Peyer's patch (tissue), 4 donors: Measurements from ENCODE around the gene SH3YL1. TPM values are rescaled to one million over a fixed set of nuclear protein-coding genes. Genes with fewer than 3 reads are reported as not detected.

Experiments used
- DNase-seq, 3 donors: peaks; one replicate each; pipeline ENCODE4 v3.0.0-alpha.2; 2017 to 2019
- H3K27ac ChIP-seq, 4 donors: fragments of 200-600 bp; sonication (generic); one replicate each; pipeline ENCODE4 v1.5.1; 2016 to 2019
- H3K27me3 ChIP-seq, 2 donors: fragments of 200-600 bp; sonication (generic); one replicate each; pipeline ENCODE4 v1.5.1; 2019
- H3K36me3 ChIP-seq, 3 donors: fragments of 200-600 bp; sonication (generic); one replicate each; pipeline ENCODE4 v1.5.1; 2016 to 2019
- H3K4me1 ChIP-seq, 4 donors: fragments of 200-600 bp; sonication (generic); one replicate each; pipeline ENCODE4 v1.5.1; 2016 to 2019
- H3K4me3 ChIP-seq, 4 donors: fragments of 200-600 bp; sonication (generic); 1 replicate in 3 of 4; 2 replicates in 1 of 4; pipeline ENCODE4 v1.5.1; 2016 to 2019; ENCODE audit warnings: mild to moderate bottlenecking in 1 of 4
- H3K9me3 ChIP-seq, 4 donors: fragments of 200-600 bp; sonication (generic); one replicate each; pipeline ENCODE4 v1.5.1; 2016 to 2019; ENCODE audit warnings: mild to moderate bottlenecking in 1 of 4
- POLR2A ChIP-seq, 2 donors: fragments of 450-650 bp; IDR thresholded peaks; one replicate each; pipeline ENCODE4 v1.5.1; 2017; ENCODE audit warnings: antibody characterized with exemption in 2 of 2, mild to moderate bottlenecking in 2 of 2, moderate library complexity in 2 of 2
- total RNA-seq, 4 donors: library from RNA; depleted of rRNA; stranded (reverse); fragments of >200 nt; gene quantifications; one replicate each; pipeline ENCODE4 v1.1.0, GENCODE V29; 2016
- TF ChIP-seq, protein P1 (sequence below), 6 experiments: fragments of 450-650 bp in 4 of 6; fragments of 200-600 bp in 2 of 6; sonication (generic) in 1 of 6; IDR thresholded peaks; one replicate each; pipeline ENCODE4 v1.5.1; 2017 to 2019; ENCODE audit warnings: antibody characterized with exemption in 6 of 6, mild to moderate bottlenecking in 3 of 6, moderate library complexity in 1 of 6

Gene SH3YL1
- total RNA-seq, 4 donors from 2014 or later, result 60.2 to 163 (median 102) TPM

DNA sequence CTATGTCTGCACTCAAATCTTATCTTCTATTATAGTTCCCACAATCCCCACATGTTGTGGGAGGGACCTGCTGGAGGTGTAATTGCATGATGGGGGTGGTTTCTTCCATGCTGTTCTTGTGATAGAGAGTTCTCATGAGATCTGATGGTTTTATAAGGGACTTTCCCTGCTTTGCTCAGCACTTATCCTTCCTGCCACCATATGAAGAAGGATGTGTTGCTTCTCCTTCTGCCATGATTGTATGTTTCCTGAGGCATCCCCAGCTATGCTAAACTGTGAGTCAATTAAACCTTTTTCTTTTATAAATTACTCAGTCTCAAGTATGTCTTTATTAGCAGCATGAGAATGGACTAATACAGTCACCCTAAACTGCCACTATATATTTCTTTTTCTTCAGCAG is 79.1 kb downstream of the SH3YL1 start:
- no peaks in the 10 kb centered on the region for H3K4me1 ChIP-seq
- H3K27ac ChIP-seq, result no peak overlapping the region
- DNase-seq, result no peak
- no peaks in the 10 kb centered on the region for H3K36me3 ChIP-seq
- no peak overlapping the region for H3K4me3 ChIP-seq
- TF ChIP-seq POLR2A (IDR thresholded peaks at IDR 0.05), result no peak
- TF ChIP-seq, protein P1, sequence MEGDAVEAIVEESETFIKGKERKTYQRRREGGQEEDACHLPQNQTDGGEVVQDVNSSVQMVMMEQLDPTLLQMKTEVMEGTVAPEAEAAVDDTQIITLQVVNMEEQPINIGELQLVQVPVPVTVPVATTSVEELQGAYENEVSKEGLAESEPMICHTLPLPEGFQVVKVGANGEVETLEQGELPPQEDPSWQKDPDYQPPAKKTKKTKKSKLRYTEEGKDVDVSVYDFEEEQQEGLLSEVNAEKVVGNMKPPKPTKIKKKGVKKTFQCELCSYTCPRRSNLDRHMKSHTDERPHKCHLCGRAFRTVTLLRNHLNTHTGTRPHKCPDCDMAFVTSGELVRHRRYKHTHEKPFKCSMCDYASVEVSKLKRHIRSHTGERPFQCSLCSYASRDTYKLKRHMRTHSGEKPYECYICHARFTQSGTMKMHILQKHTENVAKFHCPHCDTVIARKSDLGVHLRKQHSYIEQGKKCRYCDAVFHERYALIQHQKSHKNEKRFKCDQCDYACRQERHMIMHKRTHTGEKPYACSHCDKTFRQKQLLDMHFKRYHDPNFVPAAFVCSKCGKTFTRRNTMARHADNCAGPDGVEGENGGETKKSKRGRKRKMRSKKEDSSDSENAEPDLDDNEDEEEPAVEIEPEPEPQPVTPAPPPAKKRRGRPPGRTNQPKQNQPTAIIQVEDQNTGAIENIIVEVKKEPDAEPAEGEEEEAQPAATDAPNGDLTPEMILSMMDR (IDR thresholded peaks at IDR 0.05), result no peak
- H3K27me3 ChIP-seq, result no peaks in the 10 kb centered on the region
- H3K9me3 ChIP-seq, result no peaks in the 10 kb centered on the region

DNA sequence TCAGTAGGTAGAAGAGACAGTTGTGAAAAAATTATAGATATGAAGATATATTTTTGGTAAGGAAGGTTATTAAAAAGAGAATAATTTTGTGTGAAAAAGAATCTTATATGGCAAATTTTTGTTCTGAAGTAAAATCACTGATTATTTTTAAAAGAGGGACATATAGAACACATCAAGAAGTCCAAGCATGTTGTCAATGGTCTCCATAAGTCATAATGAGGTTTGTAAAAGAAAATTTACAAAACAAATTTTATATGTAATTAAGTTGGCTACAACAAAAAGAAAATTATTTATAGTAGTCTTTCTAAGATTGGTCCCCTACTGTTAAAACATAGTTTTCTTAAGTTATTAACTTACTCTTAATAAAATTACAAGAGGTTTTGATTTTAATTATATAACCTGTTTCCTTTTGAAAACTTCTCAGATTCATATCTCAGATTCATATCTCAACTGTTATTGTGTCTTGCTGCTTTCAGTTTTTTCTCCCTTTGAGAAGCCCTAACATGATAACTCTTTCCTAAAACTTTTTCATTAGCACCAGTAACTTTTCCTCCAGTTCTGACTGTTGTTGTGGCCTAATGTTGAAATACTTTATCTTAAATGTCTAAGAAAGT is 81.2 kb downstream of the SH3YL1 start:
- Histone ChIP-seq H3K27me3 (no peaks in the 10 kb centered on the region), H3K4me3 (no peak overlapping the region), H3K36me3 (no peaks in the 10 kb centered on the region), H3K27ac (no peak overlapping the region), H3K4me1 (no peaks in the 10 kb centered on the region), H3K9me3 (no peaks in the 10 kb centered on the region)
- DNase-seq, result no peak
- TF ChIP-seq, protein P1 (IDR thresholded peaks at IDR 0.05), result no peak
- no peak for TF ChIP-seq POLR2A (IDR thresholded peaks at IDR 0.05)

DNA sequence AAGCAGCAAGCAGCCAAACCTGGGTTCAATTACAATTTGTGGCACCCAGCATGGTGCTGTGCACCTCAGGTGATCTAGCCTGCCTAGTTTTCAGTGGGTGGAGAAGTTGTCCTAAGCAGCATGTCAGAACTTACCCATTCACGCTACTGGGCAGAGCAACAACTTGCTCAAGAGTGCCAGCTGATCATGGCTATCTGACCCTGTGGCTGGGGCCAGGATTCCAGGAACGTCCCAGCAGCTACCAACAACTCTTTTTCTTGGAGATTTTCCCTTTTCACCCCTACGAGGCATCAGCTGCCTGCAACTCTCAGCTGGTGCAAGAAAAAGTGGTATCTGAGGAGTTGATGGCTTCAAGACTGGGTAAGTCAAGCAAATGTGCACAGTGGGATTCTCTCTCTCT is 83.5 kb downstream of the SH3YL1 start:
- Histone ChIP-seq H3K36me3 (no peaks in the 10 kb centered on the region), H3K27ac (no peak overlapping the region), H3K27me3 (no peaks in the 10 kb centered on the region), H3K4me1 (no peaks in the 10 kb centered on the region), H3K9me3 (no peaks in the 10 kb centered on the region), H3K4me3 (no peak overlapping the region)
- no peak for DNase-seq
- TF ChIP-seq POLR2A (IDR thresholded peaks at IDR 0.05), result no peak
- TF ChIP-seq, protein P1 (IDR thresholded peaks at IDR 0.05), result no peak

DNA sequence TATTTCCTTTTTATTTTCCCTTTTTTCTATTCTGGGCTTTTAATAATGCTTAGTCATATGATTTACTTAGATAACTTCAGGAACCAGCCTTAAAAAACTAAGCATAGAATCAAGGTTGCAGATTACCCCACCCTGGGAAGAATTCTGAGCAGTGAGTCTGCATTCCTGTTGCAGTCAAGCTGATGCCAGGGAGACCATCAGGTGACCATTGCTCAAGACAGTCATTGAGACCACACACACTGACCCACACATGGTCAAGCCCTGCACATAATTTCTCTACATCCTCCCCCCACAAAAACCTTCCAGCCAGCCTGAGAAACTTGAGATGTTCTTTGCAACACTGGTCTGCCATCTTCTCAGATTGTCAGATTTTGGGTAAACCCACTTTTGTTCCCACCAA is 83.9 kb downstream of the SH3YL1 start:
- no peak for DNase-seq
- no peaks in the 10 kb centered on the region for H3K4me1 ChIP-seq
- H3K9me3 ChIP-seq, result no peaks in the 10 kb centered on the region
- no peak overlapping the region for H3K4me3 ChIP-seq
- no peaks in the 10 kb centered on the region for H3K36me3 ChIP-seq
- H3K27ac ChIP-seq, result no peak overlapping the region
- no peaks in the 10 kb centered on the region for H3K27me3 ChIP-seq
- TF ChIP-seq POLR2A (IDR thresholded peaks at IDR 0.05), result no peak
- TF ChIP-seq, protein P1 (IDR thresholded peaks at IDR 0.05), result no peak

DNA sequence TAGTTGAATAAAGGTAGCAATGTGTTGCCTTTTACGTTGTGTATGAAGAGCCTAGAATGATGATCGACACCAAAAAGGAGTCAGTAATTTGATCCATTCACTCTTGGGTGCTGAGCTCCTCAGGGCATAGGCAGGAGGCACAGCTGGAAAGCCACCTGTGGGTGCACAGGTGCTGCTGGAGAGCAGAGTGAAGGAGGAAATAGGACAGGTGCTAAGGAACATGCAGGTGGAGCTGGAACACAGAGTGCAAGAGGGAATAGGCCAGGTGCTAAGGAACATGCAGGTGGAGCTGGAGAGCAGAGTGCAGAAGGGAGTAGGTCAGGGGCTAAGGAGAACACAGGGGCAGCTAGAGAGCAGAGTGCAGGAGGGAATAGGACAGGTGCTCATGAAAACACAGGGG is 86.1 kb downstream of the SH3YL1 start:
- Histone ChIP-seq H3K4me1 (no peaks in the 10 kb centered on the region), H3K27me3 (no peaks in the 10 kb centered on the region), H3K36me3 (no peaks in the 10 kb centered on the region), H3K9me3 (no peaks in the 10 kb centered on the region), H3K4me3 (no peak overlapping the region), H3K27ac (no peak overlapping the region)
- DNase-seq, result no peak
- TF ChIP-seq POLR2A (IDR thresholded peaks at IDR 0.05), result no peak
- TF ChIP-seq, protein P1 (IDR thresholded peaks at IDR 0.05), result no peak

DNA sequence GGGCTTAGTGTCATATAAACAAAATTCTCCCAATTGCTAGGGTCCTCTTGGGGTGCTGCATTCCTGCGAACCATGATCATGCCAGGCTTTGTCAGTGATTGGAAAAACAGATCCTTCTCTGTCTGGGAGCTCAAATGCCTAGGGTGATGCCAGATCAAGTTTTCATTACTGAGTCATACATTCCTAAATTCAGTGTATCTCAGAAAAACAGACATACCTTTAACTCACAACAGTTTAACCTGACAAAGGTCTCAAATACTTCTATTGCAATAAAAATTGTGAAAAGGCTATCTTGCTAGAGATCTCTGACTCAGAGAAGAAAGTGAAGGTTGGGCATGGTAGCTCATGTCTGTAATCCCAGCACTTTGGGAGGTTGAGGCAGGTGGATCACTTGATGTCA is 86.9 kb downstream of the SH3YL1 start:
- DNase-seq, result no peak
- Histone ChIP-seq H3K27ac (no peak overlapping the region), H3K27me3 (no peaks in the 10 kb centered on the region), H3K4me3 (no peak overlapping the region), H3K36me3 (no peaks in the 10 kb centered on the region), H3K4me1 (no peaks in the 10 kb centered on the region), H3K9me3 (no peaks in the 10 kb centered on the region)
- TF ChIP-seq POLR2A (IDR thresholded peaks at IDR 0.05), result no peak
- TF ChIP-seq, protein P1 (IDR thresholded peaks at IDR 0.05), result no peak
